Keratinocyte (primary cell): ENCODE measurements around the gene FER1L5.

Experiments
- EZH2 ChIP-seq: IDR thresholded peaks from one replicate; pipeline ENCODE4 v1.6.1; 2012; ENCODE audit warnings: inconsistent platforms, mild to moderate bottlenecking, low read length, moderate library complexity
- TF ChIP-seq, protein P1 (sequence below), 3 experiments: IDR thresholded peaks in 1 of 3; conservative IDR thresholded peaks in 1 of 3; optimal IDR thresholded peaks in 1 of 3; 2 replicates in 2 of 3; 3 replicates in 1 of 3; pipeline versions ENCODE3 to v1.5.1; 2011; ENCODE audit warnings: low read length in 3 of 3, mild to moderate bottlenecking in 3 of 3, moderate library complexity in 2 of 3, control low read depth in 1 of 3, inconsistent platforms in 1 of 3; ENCODE audit not compliant: insufficient read depth in 2 of 3; ENCODE audit errors: extremely low read depth in 1 of 3

DNA sequence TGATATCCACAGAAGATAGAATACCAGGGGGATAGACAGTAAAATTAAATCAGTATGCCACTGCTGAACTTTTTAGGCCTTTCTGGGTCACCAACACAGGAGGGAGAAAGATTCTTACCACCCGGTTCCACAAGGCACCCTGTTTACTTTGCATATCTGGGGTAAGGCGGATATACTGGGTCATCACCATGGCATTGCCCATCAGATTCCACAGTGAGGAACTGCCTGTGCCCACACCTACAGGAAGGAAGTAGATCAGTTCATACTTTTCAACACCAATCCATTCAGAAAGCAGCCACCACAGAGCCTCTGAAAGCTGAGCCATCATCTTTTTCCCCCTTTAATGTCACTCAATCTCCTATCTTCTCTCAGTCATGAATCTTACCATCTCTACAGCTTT is 95.3 kb downstream of the FER1L5 start:
- TF ChIP-seq, protein P1, sequence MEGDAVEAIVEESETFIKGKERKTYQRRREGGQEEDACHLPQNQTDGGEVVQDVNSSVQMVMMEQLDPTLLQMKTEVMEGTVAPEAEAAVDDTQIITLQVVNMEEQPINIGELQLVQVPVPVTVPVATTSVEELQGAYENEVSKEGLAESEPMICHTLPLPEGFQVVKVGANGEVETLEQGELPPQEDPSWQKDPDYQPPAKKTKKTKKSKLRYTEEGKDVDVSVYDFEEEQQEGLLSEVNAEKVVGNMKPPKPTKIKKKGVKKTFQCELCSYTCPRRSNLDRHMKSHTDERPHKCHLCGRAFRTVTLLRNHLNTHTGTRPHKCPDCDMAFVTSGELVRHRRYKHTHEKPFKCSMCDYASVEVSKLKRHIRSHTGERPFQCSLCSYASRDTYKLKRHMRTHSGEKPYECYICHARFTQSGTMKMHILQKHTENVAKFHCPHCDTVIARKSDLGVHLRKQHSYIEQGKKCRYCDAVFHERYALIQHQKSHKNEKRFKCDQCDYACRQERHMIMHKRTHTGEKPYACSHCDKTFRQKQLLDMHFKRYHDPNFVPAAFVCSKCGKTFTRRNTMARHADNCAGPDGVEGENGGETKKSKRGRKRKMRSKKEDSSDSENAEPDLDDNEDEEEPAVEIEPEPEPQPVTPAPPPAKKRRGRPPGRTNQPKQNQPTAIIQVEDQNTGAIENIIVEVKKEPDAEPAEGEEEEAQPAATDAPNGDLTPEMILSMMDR (optimal IDR thresholded peaks at IDR 0.05 in 1 of 3, IDR thresholded peaks at IDR 0.05 in 1 of 3, conservative IDR thresholded peaks at IDR 0.05 in 1 of 3; ENCODE audit: extremely low read depth in 1 of 3, insufficient read depth in 2 of 3, low read length in 3 of 3) = no peak
- TF ChIP-seq EZH2 = no peak
